NCI-H2196 treated with DMSO at 0.1 percent for 48 hours (cell line): ENCODE data around the gene ADAM33.

Experiments
- DNase-seq: peaks from one replicate; lab custom pipeline; 2025; ENCODE audit not compliant: unreplicated experiment; lab: John Stamatoyannopoulos, UW

Gene ADAM33

DNA sequence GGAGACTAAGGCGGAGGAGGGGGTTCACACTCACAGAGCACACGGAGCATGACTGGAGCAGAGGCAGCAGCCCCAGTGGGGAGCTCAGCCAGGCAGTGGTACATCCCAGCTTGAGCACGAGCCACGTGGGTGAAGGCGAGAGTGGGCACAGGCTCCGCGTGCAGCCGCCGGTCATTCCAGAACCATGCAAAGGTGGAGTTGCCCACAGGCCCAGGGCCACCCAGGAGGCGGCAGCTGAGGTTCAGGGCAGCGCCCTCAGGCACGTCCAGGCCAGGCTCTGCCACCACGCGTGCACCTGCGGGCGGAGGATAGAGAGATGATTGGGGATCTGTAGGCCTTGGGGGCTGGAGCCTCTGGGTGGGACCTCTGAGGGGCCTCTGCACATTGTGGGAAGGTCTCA is 9.5 kb upstream of the ADAM33 start:
- DNase-seq, result no peak

DNA sequence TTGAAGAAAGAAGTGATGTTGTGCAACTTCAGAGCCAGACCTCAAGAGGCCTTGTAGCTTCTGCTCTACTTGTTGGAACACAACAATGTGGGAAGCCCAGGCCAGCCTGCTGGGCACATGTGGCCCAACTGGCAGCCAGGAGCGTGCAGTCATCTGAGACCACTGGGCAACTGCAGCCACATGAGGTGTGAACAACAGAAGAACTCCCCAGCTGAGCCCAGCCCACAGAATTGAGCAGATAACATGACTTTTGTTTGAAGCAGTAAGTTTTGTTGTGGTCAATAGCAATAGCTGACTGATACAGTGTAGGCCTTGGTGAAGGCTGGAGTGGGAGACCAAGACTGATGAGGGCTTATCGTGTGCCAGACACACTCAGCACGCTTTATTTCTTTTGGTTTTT is 8.6 kb upstream of the ADAM33 start:
- DNase-seq, result no peak

- DNase-seq, result no peak
Observed at GRCh38 chr20:3689978-3690377, 8.2 kb upstream of the ADAM33 start.

- no peak for DNase-seq
Observed at GRCh38 chr20:3687655-3688054, 5.8 kb upstream of the ADAM33 start.

DNA sequence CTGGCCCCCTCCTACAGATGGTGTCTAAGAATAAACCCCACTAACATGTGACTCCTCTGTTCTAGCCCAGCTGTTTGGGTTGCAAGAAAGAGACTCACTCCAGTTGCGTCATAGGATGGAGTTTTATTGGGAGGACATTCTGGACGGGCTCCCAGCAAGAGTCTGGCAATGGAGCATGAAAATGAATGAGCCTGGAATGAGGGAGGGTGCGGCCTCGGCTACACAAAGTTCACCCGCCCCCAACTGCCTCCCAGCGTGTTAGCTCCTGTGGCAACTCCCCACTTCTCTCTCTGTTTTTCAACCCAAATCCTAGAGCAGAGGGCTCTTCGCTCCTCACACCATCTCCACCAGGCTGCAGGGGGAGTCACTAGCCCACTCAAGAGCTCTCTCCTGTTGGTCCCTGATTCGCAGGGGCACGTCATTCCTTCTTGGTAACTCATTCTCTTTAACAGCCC is 5.1 kb upstream of the ADAM33 start:
- no peak for DNase-seq

DNA sequence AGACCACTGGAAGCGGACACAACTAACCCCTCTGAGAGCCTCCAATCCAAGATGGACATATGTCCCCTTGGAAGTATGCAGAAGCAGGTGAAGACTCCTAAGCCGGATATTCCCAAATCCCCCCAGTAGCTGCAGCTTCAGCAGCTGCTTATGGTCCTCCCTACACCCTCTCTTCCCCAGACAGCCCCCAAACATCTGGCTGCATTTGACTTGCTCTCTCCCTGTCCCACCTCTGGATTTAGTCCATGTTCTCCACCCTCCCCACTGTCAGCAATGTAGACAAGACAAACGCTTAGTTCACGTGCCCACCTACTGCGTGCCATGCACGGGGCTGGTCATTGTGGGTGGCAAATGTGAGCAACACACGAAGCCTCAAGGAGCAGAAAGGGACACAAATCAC is 4.6 kb upstream of the ADAM33 start:
- no peak for DNase-seq

- DNase-seq, result no peak
Observed at GRCh38 chr20:3685341-3685740, 3.5 kb upstream of the ADAM33 start.

DNA sequence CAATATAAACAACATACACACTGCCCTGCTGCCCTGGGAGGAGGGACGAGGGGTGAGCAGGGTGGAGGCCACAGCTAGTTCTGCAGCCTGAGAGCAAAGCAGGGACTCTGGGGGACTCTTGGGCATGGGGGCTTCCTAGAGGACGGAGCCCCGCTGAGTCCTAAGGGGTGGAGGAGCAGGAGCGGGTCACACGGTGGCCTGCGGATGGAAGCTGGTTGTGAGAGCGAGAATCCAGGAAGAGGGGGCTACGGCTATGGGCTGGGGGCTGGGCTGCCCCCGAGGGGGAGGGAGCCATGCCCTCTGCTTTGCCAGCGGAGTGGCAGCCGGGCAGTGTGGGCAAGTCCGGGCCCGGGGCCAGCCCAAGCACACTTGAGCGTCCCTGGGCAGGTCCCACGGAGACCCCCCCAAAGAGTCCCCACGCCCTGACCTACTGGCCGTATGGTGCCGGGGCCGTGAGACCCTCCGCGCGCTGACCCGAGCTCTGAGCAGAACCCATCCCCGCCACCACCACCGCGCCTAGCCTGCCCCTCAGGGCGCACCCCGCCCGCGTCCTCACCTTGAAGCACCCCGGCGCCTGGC is 369 bp downstream of the ADAM33 start:
- no peak for DNase-seq

- no peak for DNase-seq
Observed at GRCh38 chr20:3680701-3681351, 984 bp downstream of the ADAM33 start.

DNA sequence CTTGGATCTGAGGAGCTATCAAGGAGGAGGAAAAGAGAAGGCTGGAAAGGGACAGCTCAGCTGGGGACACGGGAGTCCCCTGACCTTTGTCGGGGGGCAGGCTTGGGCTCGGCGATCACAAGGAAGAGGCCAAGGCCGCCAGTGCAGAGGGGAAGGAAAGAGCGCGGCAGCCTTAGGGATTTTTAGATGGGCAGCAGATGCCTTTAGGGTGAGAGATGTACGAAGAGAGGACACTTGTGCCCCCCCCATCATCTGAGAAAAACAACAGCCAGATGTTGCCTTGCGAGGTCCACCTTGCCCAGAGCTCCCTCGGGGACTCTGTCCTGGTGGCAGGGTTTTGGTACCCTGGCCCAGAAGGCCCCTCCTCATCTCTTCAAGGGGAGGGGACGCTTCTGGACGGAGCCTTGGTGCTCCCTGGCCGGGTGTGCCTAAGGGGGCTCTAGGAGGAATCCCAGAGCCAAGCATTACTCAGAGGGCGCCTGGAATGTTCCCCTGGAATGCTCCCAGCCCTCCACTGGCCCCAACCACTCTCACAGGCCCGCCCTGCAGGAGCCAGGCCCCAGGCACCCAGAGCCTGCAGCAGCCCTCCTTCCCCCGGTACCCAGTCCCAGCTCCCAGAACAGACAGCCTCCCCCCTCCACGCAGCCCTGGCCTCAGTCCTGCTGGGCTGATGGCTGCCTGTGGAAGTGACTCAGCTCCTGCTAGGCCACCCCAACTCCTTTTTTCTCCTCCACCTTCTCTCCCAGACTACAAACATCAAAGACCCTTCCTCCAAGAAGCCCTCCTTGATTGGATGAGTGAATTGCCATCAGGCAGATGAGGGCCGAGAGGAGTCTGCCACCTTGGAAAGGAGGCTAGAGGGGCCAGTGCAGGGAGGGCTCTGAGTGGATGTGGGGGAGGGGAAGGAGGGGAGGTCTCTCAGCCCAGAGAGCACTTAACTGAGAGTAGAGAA is 1.8 kb downstream of the ADAM33 start:
- no peak for DNase-seq

DNA sequence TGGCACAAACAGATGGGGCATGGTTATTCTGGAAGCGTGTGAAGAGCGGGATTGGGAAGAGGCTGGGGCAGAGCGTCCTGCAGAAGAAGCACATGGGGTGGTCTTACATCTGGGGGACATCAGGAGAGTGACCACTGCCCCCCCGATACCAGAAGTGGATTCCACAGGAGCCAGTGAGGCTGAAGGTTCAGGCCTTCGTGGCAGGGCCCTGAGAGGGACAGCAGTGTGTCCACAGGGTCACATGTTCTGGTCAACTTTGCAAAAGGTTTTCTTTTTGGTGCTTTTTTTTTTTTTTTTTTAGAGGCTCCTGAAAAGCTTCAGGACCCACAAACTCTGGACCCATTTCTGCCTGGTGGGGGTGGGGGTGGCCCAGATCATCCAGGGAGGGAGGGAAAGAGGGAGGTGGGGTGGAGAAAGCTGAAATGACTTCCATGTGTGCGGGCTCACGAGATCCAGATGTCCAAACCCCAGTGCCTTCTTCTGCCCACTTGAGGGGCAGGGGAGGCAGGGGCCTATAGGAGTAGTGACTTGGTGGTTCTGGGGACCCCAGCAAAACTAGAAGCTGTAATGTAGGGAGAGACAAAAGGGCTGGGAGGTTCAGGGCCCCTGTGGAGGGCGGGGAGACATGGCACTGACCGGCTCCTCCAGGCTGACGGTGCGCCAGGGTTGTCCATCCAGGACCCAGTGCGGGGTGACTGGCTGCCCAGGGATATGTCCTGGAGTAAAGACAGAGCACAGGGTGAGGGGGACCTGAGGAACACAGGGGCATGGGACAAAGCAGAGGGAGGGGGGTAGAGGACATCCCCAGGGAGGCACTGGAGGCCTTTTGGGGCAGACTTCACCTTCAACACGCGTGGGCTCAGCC is 2.7 kb downstream of the ADAM33 start:
- DNase-seq, result no peak

DNA sequence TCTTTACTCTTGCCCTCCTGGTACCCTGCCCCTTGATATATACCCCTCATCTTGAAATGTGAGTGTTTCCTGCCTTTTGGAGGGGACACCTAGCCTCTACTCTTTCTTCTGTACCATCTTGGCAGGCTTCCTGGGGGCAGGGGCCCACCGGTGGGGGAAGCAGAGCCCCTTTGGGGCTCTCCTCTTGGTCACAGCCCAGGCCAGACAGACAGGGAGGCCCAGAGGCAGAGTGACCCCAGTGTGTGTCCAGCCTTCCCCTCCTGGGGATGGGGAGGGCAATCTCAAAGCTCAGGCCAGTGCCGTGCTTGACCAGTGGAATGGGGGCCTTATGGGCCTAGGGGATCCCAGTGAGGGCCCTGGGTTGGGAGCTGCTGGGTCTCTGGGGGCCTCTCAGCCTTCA is 3.6 kb downstream of the ADAM33 start:
- DNase-seq, result no peak

GRCh38 chr20:3677733-3678132 is 4.1 kb downstream of the ADAM33 start:
- DNase-seq, result no peak

DNA sequence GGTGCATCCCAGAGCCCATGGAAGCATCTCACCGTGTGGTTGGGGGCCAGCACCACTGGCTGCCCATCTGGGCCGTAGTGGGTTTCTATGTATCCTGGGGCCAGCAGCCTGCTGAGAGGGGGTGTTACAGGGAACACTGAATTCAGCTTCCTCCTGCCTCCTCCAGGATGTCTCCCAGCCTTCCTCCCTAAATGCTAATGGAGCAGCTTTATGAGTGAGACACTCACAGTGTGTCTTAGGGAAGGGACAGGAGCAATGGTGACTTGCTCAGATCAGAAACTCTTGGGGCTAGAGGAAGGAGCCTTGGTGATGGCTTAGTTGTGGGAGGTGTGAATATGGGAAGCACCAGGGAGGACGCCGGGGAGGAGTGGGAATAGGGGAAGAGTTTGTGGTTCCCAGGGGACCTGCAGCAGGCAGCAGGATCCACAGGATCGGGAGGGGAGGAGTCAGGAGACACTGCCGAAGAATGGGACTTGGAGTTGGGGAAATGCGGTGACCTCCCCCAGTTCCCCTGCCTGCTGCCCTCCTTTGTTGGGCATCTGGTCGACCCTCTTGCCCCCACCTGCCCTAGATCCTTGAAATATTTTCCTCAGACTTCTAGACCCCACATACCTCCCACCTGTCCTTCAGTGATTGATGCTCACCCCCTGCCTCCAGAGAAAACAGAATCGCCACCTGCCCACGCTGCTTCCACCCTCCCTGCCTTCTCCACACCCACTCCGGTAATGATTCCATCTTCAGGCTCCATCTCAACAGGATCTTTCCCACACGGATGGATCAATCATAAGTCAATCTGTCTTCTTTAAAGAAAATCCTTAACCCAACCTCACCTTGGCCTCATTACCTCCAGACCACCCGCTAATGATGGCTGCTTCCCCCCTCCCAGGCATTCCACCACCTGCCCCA is 6.6 kb downstream of the ADAM33 start:
- DNase-seq, result no peak

DNA sequence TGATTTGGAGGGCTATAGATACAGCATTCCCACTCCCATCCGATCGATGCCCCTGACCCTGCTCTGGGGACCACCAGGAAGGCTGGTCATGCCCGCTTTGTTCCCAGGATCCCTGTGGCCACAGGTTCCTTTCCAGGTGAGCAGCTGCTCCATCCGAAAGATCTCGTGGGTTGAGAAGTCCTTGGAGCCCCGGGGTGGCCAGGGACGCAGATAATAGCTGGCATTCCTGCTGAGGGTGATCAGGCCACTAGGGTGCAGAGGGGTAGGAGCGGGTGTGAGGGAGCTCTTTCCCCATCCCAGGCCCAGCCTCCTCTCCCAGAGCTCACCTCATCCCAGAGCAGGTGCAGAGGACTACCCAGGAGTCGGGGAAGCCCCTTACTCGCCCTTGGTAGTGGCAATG is 7.4 kb downstream of the ADAM33 start:
- no peak for DNase-seq

GRCh38 chr20:3673221-3674070 is 8.4 kb downstream of the ADAM33 start:
- DNase-seq, result no peak

GRCh38 chr20:3672547-3673171 is 9.2 kb downstream of the ADAM33 start:
- DNase-seq, result no peak

GRCh38 chr20:3671986-3672546 is 9.7 kb downstream of the ADAM33 start:
- no peak for DNase-seq
